Keratinocyte (primary cell): ENCODE data around the gene MYOD1. TPM values are rescaled to one million over a fixed set of nuclear protein-coding genes. Genes with fewer than 3 reads are reported as not detected.

ENCODE experiments used
- DNase-seq: peaks from one replicate; pipeline ENCODE4 v3.0.0-alpha.2; 2011; ENCODE audit warnings: low read depth, missing footprints, low spot score
- FAIRE-seq: peaks from 2 replicates; lab custom pipeline; 2011; peaks lifted over from hg19 to GRCh38; lab: Jason Lieb, UNC
- H2AFZ ChIP-seq: 2 replicates; pipeline ENCODE4 v1.6.0; 2012; ENCODE audit warnings: low read length, control low read depth, inconsistent platforms; ENCODE audit not compliant: control insufficient read depth
- H3K27ac ChIP-seq: 2 replicates; pipeline ENCODE4 v1.5.1; 2011; ENCODE audit warnings: low read length; ENCODE audit not compliant: control insufficient read depth, insufficient read depth
- H3K27me3 ChIP-seq: 3 replicates; pipeline ENCODE4 v1.6.0; 2011; ENCODE audit warnings: low read length; ENCODE audit not compliant: control insufficient read depth, insufficient read depth; ENCODE audit errors: extremely low read depth
- H3K36me3 ChIP-seq, 2 experiments: 2 replicates in 1 of 2; 3 replicates in 1 of 2; pipeline ENCODE4 v1.5.1; 2011; ENCODE audit warnings: low read length in 2 of 2, mild to moderate bottlenecking in 1 of 2; ENCODE audit not compliant: control insufficient read depth in 2 of 2, insufficient read depth in 2 of 2; ENCODE audit errors: extremely low read depth in 1 of 2
- H3K4me1 ChIP-seq: 3 replicates; pipeline ENCODE4 v1.5.1; 2011; ENCODE audit warnings: low read length; ENCODE audit not compliant: control insufficient read depth, insufficient read depth; ENCODE audit errors: extremely low read depth
- H3K4me2 ChIP-seq: 3 replicates; pipeline ENCODE4 v1.6.0; 2011; ENCODE audit warnings: low read depth, low read length; ENCODE audit not compliant: control insufficient read depth, insufficient read depth; ENCODE audit errors: extremely low read depth
- H3K4me3 ChIP-seq, 3 experiments: fragments of 200-600 bp in 1 of 3; sonication (generic) in 1 of 3; 2 replicates in 2 of 3; 3 replicates in 1 of 3; pipeline ENCODE4 v1.5.1; 2011 to 2016; ENCODE audit warnings: low read length in 3 of 3, mild to moderate bottlenecking in 3 of 3, control low read depth in 2 of 3, inconsistent platforms in 1 of 3, low read depth in 1 of 3, mixed read lengths in 1 of 3, mixed run types in 1 of 3, moderate library complexity in 1 of 3; ENCODE audit not compliant: control insufficient read depth in 2 of 3, insufficient read depth in 2 of 3; ENCODE audit errors: extremely low read depth in 1 of 3
- H3K79me2 ChIP-seq: 2 replicates; pipeline ENCODE4 v1.6.0; 2012; ENCODE audit warnings: low read length; ENCODE audit not compliant: control insufficient read depth, insufficient read depth
- H3K9ac ChIP-seq: 3 replicates; pipeline ENCODE4 v1.6.0; 2011; ENCODE audit warnings: low read length; ENCODE audit not compliant: control insufficient read depth, insufficient read depth; ENCODE audit errors: extremely low read depth
- H3K9me1 ChIP-seq: 3 replicates; pipeline ENCODE4 v1.6.0; 2011; ENCODE audit warnings: low read length; ENCODE audit not compliant: control insufficient read depth, insufficient read depth; ENCODE audit errors: extremely low read depth
- H3K9me3 ChIP-seq: 2 replicates; pipeline ENCODE4 v1.5.1; 2012; ENCODE audit warnings: low read depth, low read length; ENCODE audit not compliant: control insufficient read depth
- H4K20me1 ChIP-seq: 3 replicates; pipeline ENCODE4 v1.6.0; 2011; ENCODE audit warnings: low read length; ENCODE audit not compliant: control insufficient read depth, insufficient read depth; ENCODE audit errors: extremely low read depth
- CTCF ChIP-seq, 3 experiments: IDR thresholded peaks in 1 of 3; conservative IDR thresholded peaks in 1 of 3; optimal IDR thresholded peaks in 1 of 3; 2 replicates in 2 of 3; 3 replicates in 1 of 3; pipeline versions ENCODE3 to v1.5.1; 2011; ENCODE audit warnings: low read length in 3 of 3, mild to moderate bottlenecking in 3 of 3, moderate library complexity in 2 of 3, control low read depth in 1 of 3, inconsistent platforms in 1 of 3; ENCODE audit not compliant: insufficient read depth in 2 of 3; ENCODE audit errors: extremely low read depth in 1 of 3
- EZH2 ChIP-seq: IDR thresholded peaks from one replicate; pipeline ENCODE4 v1.6.1; 2012; ENCODE audit warnings: inconsistent platforms, mild to moderate bottlenecking, low read length, moderate library complexity
- dilution Hi-C: fragments of 300-500 bp; cut with MboI; formaldehyde crosslinking; loops from one replicate; pipeline ENCODE4 v1.7.0; 2020; ENCODE audit warnings: low sequenced_read_pairs; ENCODE audit not compliant: extremely low pct_ligation_motif_present
- polyA plus RNA-seq, 5 experiments: library from polyadenylated mRNA; depleted of rRNA in 3 of 5; stranded (reverse) in 3 of 5; stranded (forward) in 1 of 5; unstranded in 1 of 5; fragments of >200 nt; gene quantifications; 1 replicate in 1 of 5; 2 replicates in 3 of 5; 3 replicates in 1 of 5; pipeline versions ENCODE4 v1.2.1 to v1.2.3, GENCODE V29; 2011 to 2012; ENCODE audit warnings: missing spikeins in 2 of 5, low read depth in 1 of 5, low replicate concordance in 1 of 5

MYOD1 gene
- polyA plus RNA-seq, 1 donor (not counting 4 experiments of a cell fraction or from before 2014, with no cell fraction given): not detected

GRCh38 chr11:17753641-17754040 lies 34.3 kb downstream of the MYOD1 start:
- Histone ChIP-seq H3K27me3 (no peaks in the 10 kb centered on the region), H4K20me1 (no peaks in the 10 kb centered on the region), H3K9me3 (no peaks in the 10 kb centered on the region), H3K9ac (no peak overlapping the region), H3K4me1 (no peaks in the 10 kb centered on the region), H3K36me3 (no peaks in the 10 kb centered on the region), H3K27ac (no peak overlapping the region), H3K79me2 (no peaks in the 10 kb centered on the region), H2AFZ (no peak overlapping the region), H3K9me1 (no peaks in the 10 kb centered on the region), H3K4me2 (no peak overlapping the region), H3K4me3 (no peak overlapping the region)
- FAIRE-seq (no peak), DNase-seq (no peak)
- no peak for TF ChIP-seq CTCF (optimal IDR thresholded peaks at IDR 0.05 in 1 of 3, IDR thresholded peaks at IDR 0.05 in 1 of 3, conservative IDR thresholded peaks at IDR 0.05 in 1 of 3; ENCODE audit: extremely low read depth in 1 of 3, insufficient read depth in 2 of 3, low read length in 3 of 3)
- TF ChIP-seq EZH2: no peak
- dilution Hi-C loops: no loop called here

GRCh38 chr11:17755891-17756290 lies 36.5 kb downstream of the MYOD1 start:
- no peak for FAIRE-seq
- no peak overlapping the region for H3K4me2 ChIP-seq
- H3K36me3 ChIP-seq: no peaks in the 10 kb centered on the region
- dilution Hi-C loops: no loop called here
- no peaks in the 10 kb centered on the region for H3K4me1 ChIP-seq
- H4K20me1 ChIP-seq: no peaks in the 10 kb centered on the region
- H3K79me2 ChIP-seq: no peaks in the 10 kb centered on the region
- no peak overlapping the region for H3K4me3 ChIP-seq
- H3K9me3 ChIP-seq: no peaks in the 10 kb centered on the region
- H3K27me3 ChIP-seq: no peaks in the 10 kb centered on the region
- no peak for DNase-seq
- TF ChIP-seq CTCF (optimal IDR thresholded peaks at IDR 0.05 in 1 of 3, IDR thresholded peaks at IDR 0.05 in 1 of 3, conservative IDR thresholded peaks at IDR 0.05 in 1 of 3; ENCODE audit: extremely low read depth in 1 of 3, insufficient read depth in 2 of 3, low read length in 3 of 3) (no peak), EZH2 (no peak)
- H3K9ac ChIP-seq: no peak overlapping the region
- H3K9me1 ChIP-seq: no peaks in the 10 kb centered on the region
- H2AFZ ChIP-seq: no peak overlapping the region
- H3K27ac ChIP-seq: no peak overlapping the region
